Tongue (tissue), 2 donors: ENCODE measurements around the gene DNAJC30. TPM values are rescaled to one million over a fixed set of nuclear protein-coding genes. Genes with fewer than 3 reads are reported as not detected.
A peak's percentile ranks its signal among the peaks of the same experiment; 100 is the strongest.
"Not testable (repeated sequence)": the region's sequence is repeated elsewhere in the genome, so short reads cannot be mapped to it uniquely, and the experiment has no call there.

Experiments
- DNase-seq: peaks from one replicate; pipeline ENCODE4 v3.0.0-alpha.2; 2015
- total RNA-seq: library from RNA; depleted of rRNA; stranded (reverse); fragments of >200 nt; gene quantifications from one replicate; pipeline ENCODE4 v1.2.3, GENCODE V29; 2014

The DNAJC30 gene
- 1.7 TPM for total RNA-seq

- DNase-seq = peak; percentile 98
Observed at GRCh38 chr7:73683056-73683787, at the start of gene DNAJC30, which contains the start of gene BUD23. Gene DNAJC30 (minus strand): TSS chr7:73683453. CDS start chr7:73683423, 30 bp downstream. Gene BUD23 (plus strand): TSS chr7:73683597. CDS start chr7:73683626, 29 bp downstream.

GRCh38 chr7:73732397-73732796 lies 49.1 kb upstream of the DNAJC30 start:
- no peak for DNase-seq

GRCh38 chr7:73730485-73730884 lies 47.2 kb upstream of the DNAJC30 start:
- DNase-seq = no peak

GRCh38 chr7:73728551-73728950 lies 45.3 kb upstream of the DNAJC30 start:
- DNase-seq = no peak

- no peak for DNase-seq
Observed at GRCh38 chr7:73727952-73728351, 44.7 kb upstream of the DNAJC30 start.

GRCh38 chr7:73726083-73726466 lies 42.8 kb upstream of the DNAJC30 start:
- DNase-seq = no peak

GRCh38 chr7:73723813-73724212 lies 40.6 kb upstream of the DNAJC30 start:
- DNase-seq = no peak

- no peak for DNase-seq
Observed at GRCh38 chr7:73722785-73723184, 39.5 kb upstream of the DNAJC30 start.

GRCh38 chr7:73722182-73722581 lies 38.9 kb upstream of the DNAJC30 start:
- not testable (repeated sequence) for DNase-seq

- DNase-seq = peak; percentile 97
Observed at GRCh38 chr7:73721377-73721817, 38.1 kb upstream of the DNAJC30 start.

- not testable (repeated sequence) for DNase-seq
Observed at GRCh38 chr7:73720443-73720842, 37.2 kb upstream of the DNAJC30 start.

- DNase-seq = no peak
Observed at GRCh38 chr7:73719806-73720169, 36.5 kb upstream of the DNAJC30 start.

- peak; percentile 83 for DNase-seq
Observed at GRCh38 chr7:73718905-73719805, 35.9 kb upstream of the DNAJC30 start, which contains the start of gene STX1A. Gene STX1A (minus strand): TSS chr7:73719669. CDS start chr7:73719631, 38 bp downstream.

- no peak for DNase-seq
Observed at GRCh38 chr7:73718438-73718881, 35.2 kb upstream of the DNAJC30 start.

GRCh38 chr7:73717991-73718405 lies 34.7 kb upstream of the DNAJC30 start:
- DNase-seq = no peak

- DNase-seq = peak; percentile 53
Observed at GRCh38 chr7:73717025-73717807, 34.0 kb upstream of the DNAJC30 start.

GRCh38 chr7:73716318-73716890 lies 33.2 kb upstream of the DNAJC30 start:
- DNase-seq = peak; percentile 11

GRCh38 chr7:73715648-73716317 lies 32.5 kb upstream of the DNAJC30 start:
- peak; percentile 91 for DNase-seq

GRCh38 chr7:73713319-73713718 lies 30.1 kb upstream of the DNAJC30 start:
- not testable (repeated sequence) for DNase-seq

GRCh38 chr7:73712773-73713172 lies 29.5 kb upstream of the DNAJC30 start:
- DNase-seq = no peak

GRCh38 chr7:73708961-73709549 lies 25.8 kb upstream of the DNAJC30 start:
- DNase-seq = no peak
